K562 (cell line): ENCODE results near the gene FAM234A. TPM values are rescaled to one million over a fixed set of nuclear protein-coding genes. Genes with fewer than 3 reads are reported as not detected.
A peak's percentile ranks its signal among the peaks of the same experiment; 100 is the strongest.

ENCODE experiments used
- CHAMP1 ChIP-seq: fragments of 450-650 bp; IDR thresholded peaks from 2 replicates; pipeline ENCODE4 v1.6.1; 2016; ENCODE audit warnings: mild to moderate bottlenecking
- COPS2 ChIP-seq: fragments of 450-650 bp; conservative IDR thresholded peaks from 2 replicates; pipeline ENCODE4 v1.6.1; 2016; ENCODE audit warnings: mild to moderate bottlenecking, moderate library complexity
- CREM ChIP-seq: IDR thresholded peaks from 2 replicates; pipeline ENCODE4 v1.6.1; 2014; ENCODE audit warnings: antibody characterized with exemption, low read depth
- ELF2 ChIP-seq: fragments of 250-450 bp; sonication (Bioruptor Pico); IDR thresholded peaks from 2 replicates; pipeline ENCODE4 v1.5.0; 2021; ENCODE audit warnings: mild to moderate bottlenecking
- EWSR1 ChIP-seq: fragments of 450-650 bp; IDR thresholded peaks from 2 replicates; pipeline ENCODE4 v1.6.1; 2018; ENCODE audit warnings: borderline replicate concordance, mild to moderate bottlenecking, low read depth, moderate library complexity; ENCODE audit not compliant: partially characterized antibody
- GATAD2A ChIP-seq: fragments of 450-650 bp; IDR thresholded peaks from 2 replicates; pipeline ENCODE4 v1.6.1; 2017
- JUND ChIP-seq, 2 experiments: IDR thresholded peaks; 2 replicates in 1 of 2; 3 replicates in 1 of 2; pipeline ENCODE4 v1.6.1; 2011; ENCODE audit warnings: borderline replicate concordance in 2 of 2, low read depth in 2 of 2, low read length in 2 of 2, improper control_type of control experiment in 1 of 2, missing biosample characterization in 1 of 2, missing genetic modification characterization in 1 of 2, missing genetic modification reagents in 1 of 2
- LEF1 ChIP-seq: fragments of 450-650 bp; IDR thresholded peaks from 2 replicates; pipeline ENCODE4 v1.6.1; 2016; ENCODE audit warnings: mild to moderate bottlenecking
- MTA3 ChIP-seq: fragments of 450-650 bp; formaldehyde crosslinking; IDR thresholded peaks from 2 replicates; pipeline ENCODE4 v1.6.1; 2017; ENCODE audit warnings: mild to moderate bottlenecking, borderline replicate concordance
- NFRKB ChIP-seq: fragments of 450-650 bp; IDR thresholded peaks from 2 replicates; pipeline ENCODE4 v1.6.1; 2016; ENCODE audit warnings: low read depth
- RBBP5 ChIP-seq: fragments of 200-600 bp; sonication (generic); IDR thresholded peaks from 2 replicates; pipeline ENCODE4 v1.6.1; 2012; ENCODE audit warnings: borderline replicate concordance, mild to moderate bottlenecking, low read length, control low read depth, inconsistent platforms; ENCODE audit not compliant: insufficient read depth, poor library complexity, severe bottlenecking
- RHOXF2B ChIP-seq: fragments of 250-450 bp; sonication (Bioruptor Pico); conservative IDR thresholded peaks from 2 replicates; pipeline ENCODE4 v1.5.1; 2021
- RNF2 ChIP-seq: sonication (generic); IDR thresholded peaks from 2 replicates; pipeline ENCODE4 v1.6.1; 2016
- SIX5 ChIP-seq, 2 experiments: IDR thresholded peaks; 2 replicates each; pipeline ENCODE4 v1.6.1; 2011; ENCODE audit warnings: low read length in 2 of 2, borderline replicate concordance in 1 of 2, low read depth in 1 of 2, mild to moderate bottlenecking in 1 of 2, moderate library complexity in 1 of 2; ENCODE audit not compliant: insufficient read depth in 1 of 2
- SMAD4 ChIP-seq: fragments of 250-450 bp; sonication (Bioruptor Pico); conservative IDR thresholded peaks from 2 replicates; pipeline ENCODE4 v1.8.0; 2021; ENCODE audit warnings: inconsistent platforms, mild to moderate bottlenecking, moderate library complexity
- ZBTB7A ChIP-seq: IDR thresholded peaks from 2 replicates; pipeline ENCODE4 v1.6.1; 2011; ENCODE audit warnings: low read depth, mild to moderate bottlenecking, low read length, moderate library complexity, borderline replicate concordance; ENCODE audit not compliant: control insufficient read depth
- ZMIZ1 ChIP-seq, 2 experiments: fragments of 150-350 bp in 1 of 2; IDR thresholded peaks; 2 replicates each; pipeline ENCODE4 v1.6.1; 2012 to 2016; ENCODE audit warnings: low read depth in 2 of 2, low read length in 2 of 2, mild to moderate bottlenecking in 1 of 2, moderate library complexity in 1 of 2
- ZNF212 ChIP-seq: fragments of 450-650 bp; formaldehyde crosslinking; IDR thresholded peaks from 2 replicates; pipeline ENCODE4 v1.4.0; 2020; ENCODE audit warnings: mild to moderate bottlenecking
- polyA plus RNA-seq, 8 experiments: library from polyadenylated mRNA; depleted of rRNA in 4 of 8; stranded (reverse) in 5 of 8; unstranded in 3 of 8; fragments of >200 nt; fragmentation: Nextera tagmentation in 2 of 8; fragmentation: Illumina TruSeq in 1 of 8; extraction: Ambion mirVana in 2 of 8; extraction: Trizol in 1 of 8; gene quantifications; 2 replicates each; pipeline versions ENCODE4 v1.2.1 to v1.2.3, GENCODE V29; 2011 to 2014; ENCODE audit warnings: inconsistent platforms in 1 of 8, missing spikeins in 1 of 8
- total RNA-seq, 7 experiments: library from RNA; depleted of rRNA in 6 of 7; stranded (reverse); fragments of >200 nt in 6 of 7; fragmentation: Illumina TruSeq in 2 of 7; extraction: Trizol in 2 of 7; gene quantifications; 2 replicates each; pipeline versions ENCODE4 v1.2.1 to v1.2.3, GENCODE V29; 2011 to 2021; ENCODE audit warnings: low replicate concordance in 1 of 7
- TF ChIP-seq, protein P1 (sequence below), 2 experiments: fragments of 450-650 bp; IDR thresholded peaks; 2 replicates each; pipeline ENCODE4 v1.6.1; 2016

FAM234A gene
- total and polyA plus RNA-seq, 9 of the 15 experiments (the other 6 are each of a cell fraction or from before 2014, with no cell fraction given) = 1.0 to 47.9 (median 15.0) TPM

DNA sequence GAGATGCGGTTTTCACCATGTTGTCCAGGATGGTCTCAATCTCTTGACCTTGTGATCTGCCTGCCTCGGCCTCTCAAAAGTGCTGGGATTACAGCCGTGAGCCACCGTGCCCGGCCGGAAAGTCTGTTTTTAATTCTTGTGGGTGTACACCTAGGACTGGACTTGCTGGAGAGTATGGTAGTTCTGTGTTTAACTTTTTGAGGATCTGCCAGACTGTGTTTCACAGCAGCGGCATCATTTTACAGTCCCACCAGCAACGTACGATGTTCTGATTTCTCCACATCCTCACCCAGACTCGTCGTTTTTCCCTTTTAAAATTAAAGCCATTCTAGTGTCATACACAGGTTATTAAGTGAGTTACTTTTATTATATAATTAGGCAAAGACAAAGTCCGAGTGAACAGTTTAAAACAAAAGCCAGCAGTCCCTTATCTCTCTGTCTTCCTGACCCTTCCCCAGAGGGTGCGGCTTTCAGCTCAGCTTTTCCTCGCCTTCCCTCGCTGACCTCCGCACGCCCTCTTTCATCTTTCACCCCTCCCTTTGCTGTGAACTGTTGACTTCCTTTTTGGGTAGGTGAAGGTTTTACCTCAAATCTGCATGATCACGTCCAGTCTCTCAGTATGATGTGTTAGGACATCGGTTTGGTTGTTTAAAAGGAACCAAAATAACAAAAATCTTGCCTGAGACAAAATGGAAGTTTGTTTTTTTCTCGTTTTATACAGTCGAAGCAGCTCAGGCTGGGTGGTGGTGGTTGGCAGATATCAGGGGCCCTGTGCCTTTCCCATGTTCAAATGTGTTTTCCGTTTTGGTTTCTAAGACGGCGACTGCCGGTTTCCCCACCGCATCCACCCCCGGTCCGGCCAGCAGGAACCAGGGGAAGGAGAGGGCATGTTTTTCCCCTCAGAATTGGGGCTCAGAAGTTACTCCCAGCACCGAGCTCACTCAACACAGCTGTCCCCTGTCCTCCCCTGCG lies 18.0 kb downstream of the FAM234A start (continued):
- no peak; the same call in 1 of the 2 replicates for TF ChIP-seq JUND (IDR thresholded peaks at IDR 0.05; ENCODE audit: borderline replicate concordance, low read depth, low read length)
- peak; percentile 46; the same call in 1 of the 3 replicates for TF ChIP-seq JUND (tag; IDR thresholded peaks at IDR 0.05; ENCODE audit: borderline replicate concordance, low read depth, low read length)
- no peak for TF ChIP-seq ZNF212 (CRISPR knock-in tag)
- peak; percentile 12; the same call in 1 of the 2 replicates for TF ChIP-seq RNF2
- TF ChIP-seq ZMIZ1 (IDR thresholded peaks at IDR 0.05; ENCODE audit: low read depth in 2 of 2, low read length in 2 of 2) = no peak
- no peak for TF ChIP-seq SIX5 (IDR thresholded peaks at IDR 0.05; ENCODE audit: borderline replicate concordance in 1 of 2, insufficient read depth in 1 of 2, low read depth in 1 of 2, low read length in 2 of 2)
- TF ChIP-seq, protein P1, sequence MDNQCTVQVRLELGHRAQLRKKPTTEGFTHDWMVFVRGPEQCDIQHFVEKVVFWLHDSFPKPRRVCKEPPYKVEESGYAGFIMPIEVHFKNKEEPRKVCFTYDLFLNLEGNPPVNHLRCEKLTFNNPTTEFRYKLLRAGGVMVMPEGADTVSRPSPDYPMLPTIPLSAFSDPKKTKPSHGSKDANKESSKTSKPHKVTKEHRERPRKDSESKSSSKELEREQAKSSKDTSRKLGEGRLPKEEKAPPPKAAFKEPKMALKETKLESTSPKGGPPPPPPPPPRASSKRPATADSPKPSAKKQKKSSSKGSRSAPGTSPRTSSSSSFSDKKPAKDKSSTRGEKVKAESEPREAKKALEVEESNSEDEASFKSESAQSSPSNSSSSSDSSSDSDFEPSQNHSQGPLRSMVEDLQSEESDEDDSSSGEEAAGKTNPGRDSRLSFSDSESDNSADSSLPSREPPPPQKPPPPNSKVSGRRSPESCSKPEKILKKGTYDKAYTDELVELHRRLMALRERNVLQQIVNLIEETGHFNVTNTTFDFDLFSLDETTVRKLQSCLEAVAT (IDR thresholded peaks at IDR 0.05) = no peak
- TF ChIP-seq MTA3 = 0 out of 2 replicates have a peak, but pooled peaks have one; percentile 63
- TF ChIP-seq CREM = 0 out of 2 replicates have a peak, but pooled peaks have one; percentile 12
- TF ChIP-seq COPS2 = no peak
- TF ChIP-seq RHOXF2B (CRISPR knock-in tag) = no peak
- no peak for TF ChIP-seq EWSR1
- peak; percentile 38 for TF ChIP-seq RBBP5
- TF ChIP-seq CHAMP1 = no peak
- TF ChIP-seq ZBTB7A = peak; percentile 45; the same call in 1 of the 2 replicates
- 0 out of 2 replicates have a peak, but pooled peaks have one; percentile 29 for TF ChIP-seq SMAD4
- peak; percentile 87; the same call in 1 of the 2 replicates for TF ChIP-seq GATAD2A
- TF ChIP-seq ELF2 = no peak
- peak; percentile 46; the same call in 1 of the 2 replicates for TF ChIP-seq NFRKB
- TF ChIP-seq LEF1 = peak; percentile 91
